GM18511 (cell line): ENCODE measurements around the gene DFFB.

Experiments
- ATAC-seq: cut with Tn5 transposase; IDR thresholded peaks from one replicate; pipeline ENCODE4 v1.9.1; 2021; ENCODE audit warnings: mild to moderate bottlenecking, moderate library complexity; ENCODE audit not compliant: unreplicated experiment

The DFFB gene

GRCh38 chr1:3828391-3828790, 28.9 kb upstream of the DFFB start:
- no peak for ATAC-seq

GRCh38 chr1:3831689-3832088, 25.6 kb upstream of the DFFB start:
- ATAC-seq: no peak

GRCh38 chr1:3834701-3835100, 22.6 kb upstream of the DFFB start:
- no peak for ATAC-seq

- ATAC-seq: no peak
Measured at GRCh38 chr1:3836421-3836820, 20.9 kb upstream of the DFFB start.

GRCh38 chr1:3837200-3837599, 20.1 kb upstream of the DFFB start:
- ATAC-seq: no peak

- ATAC-seq: no peak
Measured at GRCh38 chr1:3837685-3838084, 19.6 kb upstream of the DFFB start.

GRCh38 chr1:3838788-3839187, 18.5 kb upstream of the DFFB start:
- no peak for ATAC-seq

GRCh38 chr1:3841491-3841890, 15.8 kb upstream of the DFFB start:
- no peak for ATAC-seq

GRCh38 chr1:3842912-3843311, 14.4 kb upstream of the DFFB start:
- no peak for ATAC-seq

GRCh38 chr1:3846541-3846940, 10.7 kb upstream of the DFFB start:
- no peak for ATAC-seq

- no peak for ATAC-seq
Measured at GRCh38 chr1:3847081-3847480, 10.2 kb upstream of the DFFB start.

- ATAC-seq: no peak
Measured at GRCh38 chr1:3850857-3851256, 6.4 kb upstream of the DFFB start.

GRCh38 chr1:3851292-3851691, 6.0 kb upstream of the DFFB start:
- no peak for ATAC-seq

- ATAC-seq: no peak
Measured at GRCh38 chr1:3852091-3852490, 5.2 kb upstream of the DFFB start.

GRCh38 chr1:3852711-3853485, 4.4 kb upstream of the DFFB start:
- ATAC-seq: no peak

GRCh38 chr1:3857791-3858129, 484 bp downstream of the DFFB start:
- no peak for ATAC-seq

- no peak for ATAC-seq
Measured at GRCh38 chr1:3858231-3858981, 1.1 kb downstream of the DFFB start.

- ATAC-seq: no peak
Measured at GRCh38 chr1:3863231-3863935, 6.1 kb downstream of the DFFB start.

GRCh38 chr1:3864884-3865283, 7.6 kb downstream of the DFFB start:
- no peak for ATAC-seq

- no peak for ATAC-seq
Measured at GRCh38 chr1:3865606-3866160, 8.4 kb downstream of the DFFB start.

GRCh38 chr1:3868464-3869006, 11.3 kb downstream of the DFFB start:
- no peak for ATAC-seq
